ENCODE data around the gene ISG20. TPM values are rescaled to one million over a fixed set of nuclear protein-coding genes. Genes with fewer than 3 reads are reported as not detected.

The ISG20 gene
- total and polyA plus RNA-seq, 4 donors, result 6.8 to 36.5 (median 14.3) TPM

- DNase-seq (ENCODE audit: low spot score), result no peak
- Histone ChIP-seq H3K4me1 (ENCODE audit: control insufficient read depth in 4 of 4, insufficient read depth in 4 of 4, low read length in 3 of 4) (peaks cover 0 to 2% (median 0%) of the 10 kb centered on the region in 4 donors), H3K27me3 (ENCODE audit: control insufficient read depth in 4 of 4, insufficient read depth in 4 of 4, low read length in 3 of 4) (no peaks in the 10 kb centered on the region), H3K4me3 (ENCODE audit: low read depth in 1 of 3, low read length in 3 of 3) (no peak overlapping the region), H3K36me3 (ENCODE audit: control insufficient read depth in 4 of 4, insufficient read depth in 3 of 4, low read depth in 1 of 4, low read length in 3 of 4) (no peaks in the 10 kb centered on the region), H3K27ac (ENCODE audit: low read depth in 1 of 2, low read length in 2 of 2) (no peak overlapping the region), H3K9me3 (ENCODE audit: control insufficient read depth in 4 of 4, low read length in 3 of 4) (no peaks in the 10 kb centered on the region), H3K9ac (ENCODE audit: low read depth in 1 of 2, low read length in 2 of 2) (no peak overlapping the region)
- TF ChIP-seq FOXA2 (IDR thresholded peaks at IDR 0.05), result no peak
- TF ChIP-seq ATF3 (IDR thresholded peaks at IDR 0.05), result no peak
- TF ChIP-seq NR2F2 (IDR thresholded peaks at IDR 0.05), result no peak
- no peak for TF ChIP-seq EGR1 (IDR thresholded peaks at IDR 0.05; ENCODE audit: low read depth in 2 of 2)
- no peak for TF ChIP-seq FOXA1 (IDR thresholded peaks at IDR 0.05)
- TF ChIP-seq, protein P1, sequence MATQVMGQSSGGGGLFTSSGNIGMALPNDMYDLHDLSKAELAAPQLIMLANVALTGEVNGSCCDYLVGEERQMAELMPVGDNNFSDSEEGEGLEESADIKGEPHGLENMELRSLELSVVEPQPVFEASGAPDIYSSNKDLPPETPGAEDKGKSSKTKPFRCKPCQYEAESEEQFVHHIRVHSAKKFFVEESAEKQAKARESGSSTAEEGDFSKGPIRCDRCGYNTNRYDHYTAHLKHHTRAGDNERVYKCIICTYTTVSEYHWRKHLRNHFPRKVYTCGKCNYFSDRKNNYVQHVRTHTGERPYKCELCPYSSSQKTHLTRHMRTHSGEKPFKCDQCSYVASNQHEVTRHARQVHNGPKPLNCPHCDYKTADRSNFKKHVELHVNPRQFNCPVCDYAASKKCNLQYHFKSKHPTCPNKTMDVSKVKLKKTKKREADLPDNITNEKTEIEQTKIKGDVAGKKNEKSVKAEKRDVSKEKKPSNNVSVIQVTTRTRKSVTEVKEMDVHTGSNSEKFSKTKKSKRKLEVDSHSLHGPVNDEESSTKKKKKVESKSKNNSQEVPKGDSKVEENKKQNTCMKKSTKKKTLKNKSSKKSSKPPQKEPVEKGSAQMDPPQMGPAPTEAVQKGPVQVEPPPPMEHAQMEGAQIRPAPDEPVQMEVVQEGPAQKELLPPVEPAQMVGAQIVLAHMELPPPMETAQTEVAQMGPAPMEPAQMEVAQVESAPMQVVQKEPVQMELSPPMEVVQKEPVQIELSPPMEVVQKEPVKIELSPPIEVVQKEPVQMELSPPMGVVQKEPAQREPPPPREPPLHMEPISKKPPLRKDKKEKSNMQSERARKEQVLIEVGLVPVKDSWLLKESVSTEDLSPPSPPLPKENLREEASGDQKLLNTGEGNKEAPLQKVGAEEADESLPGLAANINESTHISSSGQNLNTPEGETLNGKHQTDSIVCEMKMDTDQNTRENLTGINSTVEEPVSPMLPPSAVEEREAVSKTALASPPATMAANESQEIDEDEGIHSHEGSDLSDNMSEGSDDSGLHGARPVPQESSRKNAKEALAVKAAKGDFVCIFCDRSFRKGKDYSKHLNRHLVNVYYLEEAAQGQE (IDR thresholded peaks at IDR 0.05), result no peak
- TF ChIP-seq CTCF (IDR thresholded peaks at IDR 0.05; ENCODE audit: low read depth, low read length, missing input control), result no peak
- TF ChIP-seq ZBTB33 (IDR thresholded peaks at IDR 0.05), result no peak
- no peak for TF ChIP-seq HNF4A (conservative IDR thresholded peaks at IDR 0.05)
- no peak for TF ChIP-seq HNF4G (IDR thresholded peaks at IDR 0.05)
- WGBS, result 85% methylated on average over 4 of the region's 4 CpGs
Measured at GRCh38 chr15:88661761-88662556, 23.1 kb downstream of the ISG20 start.

- Histone ChIP-seq H3K9ac (ENCODE audit: low read depth in 1 of 2, low read length in 2 of 2) (no peak overlapping the region), H3K27me3 (ENCODE audit: control insufficient read depth in 4 of 4, insufficient read depth in 4 of 4, low read length in 3 of 4) (no peaks in the 10 kb centered on the region), H3K4me1 (ENCODE audit: control insufficient read depth in 4 of 4, insufficient read depth in 4 of 4, low read length in 3 of 4) (no peaks in the 10 kb centered on the region), H3K27ac (ENCODE audit: low read depth in 1 of 2, low read length in 2 of 2) (no peak overlapping the region), H3K36me3 (ENCODE audit: control insufficient read depth in 4 of 4, insufficient read depth in 3 of 4, low read depth in 1 of 4, low read length in 3 of 4) (no peaks in the 10 kb centered on the region), H3K4me3 (ENCODE audit: low read depth in 1 of 3, low read length in 3 of 3) (no peak overlapping the region), H3K9me3 (ENCODE audit: control insufficient read depth in 4 of 4, low read length in 3 of 4) (no peaks in the 10 kb centered on the region)
- WGBS, result 82% methylated on average over 6 of the region's 6 CpGs
- TF ChIP-seq FOXA1 (IDR thresholded peaks at IDR 0.05) (no peak), GABPA (IDR thresholded peaks at IDR 0.05 in 1 of 2, conservative IDR thresholded peaks at IDR 0.05 in 1 of 2) (no peak), RAD21 (IDR thresholded peaks at IDR 0.05) (no peak), YY1 (IDR thresholded peaks at IDR 0.05) (no peak), JUND (IDR thresholded peaks at IDR 0.05) (no peak), RXRA (IDR thresholded peaks at IDR 0.05) (no peak)
- DNase-seq (ENCODE audit: low spot score), result no peak
Measured at GRCh38 chr15:88663141-88663621, 24.4 kb downstream of the ISG20 start.
